Stomach smooth muscle (tissue), 2 donors: Measurements from ENCODE around the gene HOXB3.
A peak's percentile ranks its signal among the peaks of the same experiment; 100 is the strongest.

Experiments
- H3K27ac ChIP-seq: one replicate; pipeline ENCODE4 v1.7.0; 2013; ENCODE audit warnings: mild to moderate bottlenecking, low read length, inconsistent platforms
- H3K27me3 ChIP-seq, 2 donors: one replicate each; pipeline ENCODE4 v1.7.0; 2013; ENCODE audit warnings: low read length in 2 of 2; ENCODE audit not compliant: insufficient read depth in 2 of 2, control insufficient read depth in 1 of 2
- H3K36me3 ChIP-seq, 2 donors: one replicate each; pipeline ENCODE4 v1.7.0; 2013; ENCODE audit warnings: low read length in 2 of 2; ENCODE audit not compliant: control insufficient read depth in 2 of 2, insufficient read depth in 2 of 2
- H3K4me1 ChIP-seq: one replicate; pipeline ENCODE4 v1.7.0; 2013; ENCODE audit warnings: low read length; ENCODE audit not compliant: control insufficient read depth, insufficient read depth
- H3K4me3 ChIP-seq, 2 donors: one replicate each; pipeline ENCODE4 v1.7.0; 2013; ENCODE audit warnings: low read length in 2 of 2
- H3K9ac ChIP-seq, 2 donors: one replicate each; pipeline ENCODE4 v1.7.0; 2013; ENCODE audit warnings: low read length in 2 of 2, mild to moderate bottlenecking in 1 of 2
- H3K9me3 ChIP-seq, 2 donors: one replicate each; pipeline ENCODE4 v1.7.0; 2013; ENCODE audit warnings: low read length in 2 of 2; ENCODE audit not compliant: control insufficient read depth in 2 of 2
- donor health status: healthy.
- donor health status: Pancreatic carcinoma.

The HOXB3 gene

GRCh38 chr17:48551596-48552465 is 38.2 kb downstream of the HOXB3 start:
- Histone ChIP-seq H3K27ac (peak overlapping the region; percentile 96), H3K4me3 (peak overlapping the region in 1 of 2 donors; percentile 58), H3K9me3 (no peaks in the 10 kb centered on the region), H3K9ac (peak overlapping the region in 1 of 2 donors; percentile 55), H3K27me3 (peaks cover 0 to 3% of the 10 kb centered on the region in 2 donors), H3K36me3 (peaks cover 3% of the 10 kb centered on the region in 2 donors), H3K4me1 (peaks cover 74% of the 10 kb centered on the region)

GRCh38 chr17:48551214-48551555 is 38.9 kb downstream of the HOXB3 start:
- H3K27ac ChIP-seq, result peak overlapping the region; percentile 96
- H3K4me3 ChIP-seq, result peak overlapping the region in 1 of 2 donors; percentile 58
- peaks cover 3% of the 10 kb centered on the region in 2 donors for H3K36me3 ChIP-seq
- H3K9ac ChIP-seq, result no peak overlapping the region
- no peaks in the 10 kb centered on the region for H3K9me3 ChIP-seq
- peaks cover 74% of the 10 kb centered on the region for H3K4me1 ChIP-seq
- peaks cover 0 to 3% of the 10 kb centered on the region in 2 donors for H3K27me3 ChIP-seq

GRCh38 chr17:48550502-48551213 is 39.4 kb downstream of the HOXB3 start:
- Histone ChIP-seq H3K9ac (peak overlapping the region in 1 of 2 donors; percentile 21), H3K9me3 (no peaks in the 10 kb centered on the region), H3K4me1 (peaks cover 74% of the 10 kb centered on the region), H3K4me3 (peak overlapping the region in 1 of 2 donors; percentile 49), H3K27me3 (peaks cover 0 to 3% of the 10 kb centered on the region in 2 donors), H3K27ac (peak overlapping the region; percentile 96), H3K36me3 (peaks cover 3% of the 10 kb centered on the region in 2 donors)

GRCh38 chr17:48549914-48550501 is 40.0 kb downstream of the HOXB3 start:
- Histone ChIP-seq H3K27me3 (peaks cover 0 to 3% of the 10 kb centered on the region in 2 donors), H3K9me3 (no peaks in the 10 kb centered on the region), H3K27ac (peak overlapping the region; percentile 96), H3K36me3 (peaks cover 3% of the 10 kb centered on the region in 2 donors), H3K9ac (peak overlapping the region in 1 of 2 donors; percentile 21), H3K4me3 (peak overlapping the region in 1 of 2 donors; percentile 49), H3K4me1 (peaks cover 80% of the 10 kb centered on the region)

- peaks cover 3% of the 10 kb centered on the region in 2 donors for H3K36me3 ChIP-seq
- H3K4me1 ChIP-seq, result peaks cover 75% of the 10 kb centered on the region
- H3K27ac ChIP-seq, result peak overlapping the region; percentile 97
- peak overlapping the region in 1 of 2 donors; percentile 22 for H3K4me3 ChIP-seq
- peaks cover 0 to 3% of the 10 kb centered on the region in 2 donors for H3K27me3 ChIP-seq
- H3K9me3 ChIP-seq, result no peaks in the 10 kb centered on the region
- H3K9ac ChIP-seq, result peak overlapping the region in 1 of 2 donors; percentile 5
These were observed 40.8 kb downstream of the HOXB3 start for GRCh38 chr17:48549281-48549630.

- Histone ChIP-seq H3K4me3 (peak overlapping the region in 1 of 2 donors; percentile 30), H3K27ac (peak overlapping the region; percentile 97), H3K4me1 (peaks cover 70% of the 10 kb centered on the region), H3K27me3 (peaks cover 0 to 3% of the 10 kb centered on the region in 2 donors), H3K9me3 (no peaks in the 10 kb centered on the region), H3K36me3 (peaks cover 3% of the 10 kb centered on the region in 2 donors), H3K9ac (peak overlapping the region; percentile 5 to 12)
These were observed 41.3 kb downstream of the HOXB3 start for GRCh38 chr17:48548523-48549280.

GRCh38 chr17:48547808-48548522 is 42.1 kb downstream of the HOXB3 start:
- Histone ChIP-seq H3K9me3 (no peaks in the 10 kb centered on the region), H3K36me3 (peaks cover 3 to 4% of the 10 kb centered on the region in 2 donors), H3K9ac (peak overlapping the region; percentile 51 to 69), H3K4me1 (peaks cover 66% of the 10 kb centered on the region), H3K4me3 (peak overlapping the region; percentile 36 to 93), H3K27me3 (peaks cover 0 to 3% of the 10 kb centered on the region in 2 donors), H3K27ac (peak overlapping the region; percentile 97)

GRCh38 chr17:48546924-48547807 is 42.9 kb downstream of the HOXB3 start:
- peaks cover 0 to 3% of the 10 kb centered on the region in 2 donors for H3K27me3 ChIP-seq

More at GRCh38 chr17:48546924-48547807, 42.9 kb downstream of the HOXB3 start:
- H3K4me3 ChIP-seq, result peak overlapping the region; percentile 49 to 93
- peak overlapping the region; percentile 97 for H3K27ac ChIP-seq
- peaks cover 3 to 6% of the 10 kb centered on the region in 2 donors for H3K36me3 ChIP-seq
- H3K9ac ChIP-seq, result peak overlapping the region; percentile 51 to 69
- no peaks in the 10 kb centered on the region for H3K9me3 ChIP-seq
- peaks cover 65% of the 10 kb centered on the region for H3K4me1 ChIP-seq
